Measurements from ENCODE around the gene TATDN3. TPM values are rescaled to one million over a fixed set of nuclear protein-coding genes. Genes with fewer than 3 reads are reported as not detected.

TATDN3 gene, protein sequence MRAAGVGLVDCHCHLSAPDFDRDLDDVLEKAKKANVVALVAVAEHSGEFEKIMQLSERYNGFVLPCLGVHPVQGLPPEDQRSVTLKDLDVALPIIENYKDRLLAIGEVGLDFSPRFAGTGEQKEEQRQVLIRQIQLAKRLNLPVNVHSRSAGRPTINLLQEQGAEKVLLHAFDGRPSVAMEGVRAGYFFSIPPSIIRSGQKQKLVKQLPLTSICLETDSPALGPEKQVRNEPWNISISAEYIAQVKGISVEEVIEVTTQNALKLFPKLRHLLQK
- 13.0 TPM for total RNA-seq

DNA sequence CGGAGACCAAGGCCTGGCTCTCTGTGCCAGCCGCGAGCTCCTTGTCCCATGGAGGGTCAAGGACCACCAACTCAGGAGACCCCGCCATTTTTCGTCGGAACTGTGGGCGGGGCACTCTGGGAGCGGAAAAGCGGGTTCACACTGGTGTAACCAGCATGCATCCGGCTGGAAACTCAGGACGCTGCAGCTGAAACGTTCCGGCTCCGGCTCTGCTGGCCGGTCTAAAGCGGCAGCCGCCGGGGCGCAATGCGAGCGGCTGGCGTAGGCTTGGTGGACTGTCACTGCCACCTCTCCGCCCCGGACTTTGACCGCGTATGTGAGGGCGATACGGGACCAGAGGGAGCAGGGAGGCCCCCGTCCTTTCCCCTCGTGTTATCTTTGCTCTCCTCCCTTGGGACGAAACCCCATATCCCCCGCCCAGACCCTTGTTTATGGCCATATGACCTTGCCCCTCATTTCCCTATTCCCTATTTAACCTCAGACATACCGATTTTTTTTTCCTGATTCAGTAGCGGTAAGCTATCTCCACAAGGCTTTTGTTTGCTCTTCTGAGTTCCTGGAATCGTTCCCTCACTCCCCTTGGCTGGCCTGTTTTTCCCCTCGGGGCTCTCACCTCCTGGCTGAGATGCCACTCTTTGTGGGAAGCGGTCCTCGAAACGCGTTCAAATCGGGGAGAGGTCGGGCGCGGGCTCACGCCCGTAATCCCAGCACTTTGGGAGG lies at the start of gene TATDN3, which contains the start of gene NSL1:
Gene TATDN3, plus strand, starts transcription at position 219 of the 720 bp plus-strand sequence. Its CDS starts 28 bp downstream, at position 247.
Gene NSL1, minus strand, starts transcription at position 102 of the 720 bp plus-strand sequence. Its CDS starts 14 bp downstream, at position 88.

DNA sequence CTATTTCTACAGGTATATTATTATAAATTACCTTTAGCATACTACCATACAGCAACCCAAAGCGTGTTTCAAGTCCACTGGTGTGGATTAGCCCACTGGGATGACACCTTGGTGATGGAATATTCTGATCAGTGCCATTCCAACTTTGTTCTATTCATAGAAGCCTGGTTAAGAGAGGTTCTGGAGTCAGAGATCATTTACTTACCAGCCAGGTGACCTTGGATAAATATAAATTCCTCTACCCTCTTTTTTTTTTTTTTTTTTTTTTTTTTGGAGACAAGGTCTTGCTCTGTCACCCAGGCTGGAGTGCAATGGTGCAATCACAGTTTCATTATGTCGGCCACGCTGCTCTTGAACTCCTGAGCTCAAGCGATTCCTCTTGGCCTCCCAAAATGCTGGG lies 55.9 kb downstream of the TATDN3 start, which contains the start of gene SPATA45:
Gene SPATA45, minus strand, starts transcription at position 101 of the 400 bp plus-strand sequence. CDS start 11,500 bp downstream, outside the sequence.

DNA sequence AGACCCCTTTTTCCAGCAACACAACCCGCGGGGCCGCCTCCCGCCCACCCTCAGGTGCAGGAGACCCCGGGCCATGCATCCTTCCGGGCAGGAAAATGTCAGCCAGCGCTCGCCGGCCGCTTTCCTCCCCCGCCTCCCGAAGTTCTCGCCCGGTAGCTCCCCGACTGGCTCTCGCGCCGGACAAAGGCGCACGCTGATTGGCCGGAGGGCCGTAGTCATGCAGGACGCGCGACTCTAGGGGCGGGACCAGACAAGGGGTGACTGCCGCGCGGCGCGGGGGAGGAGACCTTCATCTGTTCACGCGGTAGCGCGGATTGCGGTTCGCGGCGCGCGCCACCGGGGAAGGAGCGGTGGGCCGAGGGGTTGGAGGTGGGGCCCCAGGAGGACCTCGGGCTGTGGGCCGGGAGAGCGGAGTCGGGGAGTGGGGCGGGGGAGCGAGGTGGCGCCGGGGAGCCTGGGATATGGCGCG lies 66.3 kb downstream of the TATDN3 start, which contains the start of gene FLVCR1:
Gene FLVCR1, plus strand, starts transcription at position 284 of the 469 bp plus-strand sequence. Its CDS starts 178 bp downstream, at position 462.

Small RNAs within 50 kb of the gene (small RNA-seq; reads per million reads assigned to genes)
- not detected for gene AC104333.1 (ENCODE audit: low replicate concordance)
- gene AC104333.2 (ENCODE audit: low replicate concordance): not detected

Other genes with a start within 250 kb of the TATDN3 start
- 36.6 TPM for gene ATF3, start 183.1 kb upstream of the TATDN3 start, total RNA-seq
- 1.9 TPM for gene BATF3, start 92.1 kb upstream of the TATDN3 start, total RNA-seq
- gene NSL1, start 117 bp upstream of the TATDN3 start, total RNA-seq: 50.6 TPM
- 0.47 TPM for gene SPATA45, start 55.8 kb downstream of the TATDN3 start, total RNA-seq
- 18.6 TPM for gene FLVCR1, start 66.4 kb downstream of the TATDN3 start, total RNA-seq
- gene VASH2, start 158.6 kb downstream of the TATDN3 start, total RNA-seq: 21.6 TPM
- gene ANGEL2, start 224.0 kb downstream of the TATDN3 start, total RNA-seq: 54.5 TPM

All from metanephros (tissue), 2 donors.